K562 (cell line): ENCODE data around the gene SH3D19. TPM values are rescaled to one million over a fixed set of nuclear protein-coding genes. Genes with fewer than 3 reads are reported as not detected.

Source experiments
- ATAC-seq: fragments of 200-7000 bp; cut with Tn5 transposase; 3 replicates; pipeline ENCODE4 v1.9.1; 2020; ENCODE audit warnings: moderate library complexity
- BruUV-seq: library from RNA; stranded (reverse); fragments of 400-500 nt; replicated peaks from 2 replicates; lab custom pipeline; 2021; lab: Mats Ljungman, UMichigan
- CTCF ChIA-PET: fragments of 300-600 bp; formaldehyde crosslinking; extraction: SDS; loops from one replicate; lab custom pipeline; 2021; ENCODE audit warnings: low intra/inter-chr PET ratio; lab: Yijun Ruan, JAX
- POLR2A ChIA-PET: fragments of 300-600, 350-650 bp; sonication (Branson Sonifier 250); formaldehyde crosslinking; extraction: SDS; loops from one replicate; lab custom pipeline; 2021; ENCODE audit warnings: antibody characterized with exemption, inconsistent platforms; lab: Yijun Ruan, JAX
- DNase-seq, 4 experiments: peaks; one replicate each; pipeline versions ENCODE4 v3.0.0 to v3.0.0-alpha.2; 2011 to 2018; ENCODE audit warnings: low spot score in 3 of 4, mixed read lengths in 3 of 4; ENCODE audit errors: extremely low read depth in 1 of 4
- FAIRE-seq: peaks from 2 replicates; lab custom pipeline; 2011; peaks lifted over from hg19 to GRCh38; lab: Jason Lieb, UNC
- H2AFZ ChIP-seq: 2 replicates; pipeline ENCODE4 v1.6.0; 2011; ENCODE audit warnings: low read depth, low read length, control low read depth, inconsistent platforms
- H3K27ac ChIP-seq: fragments of 200-600 bp; 3 replicates; pipeline ENCODE4 v1.8.0; 2011; ENCODE audit warnings: low read depth, mild to moderate bottlenecking, control low read depth, inconsistent platforms, low read length, moderate library complexity, mixed read lengths; ENCODE audit errors: extremely low read depth
- H3K27me3 ChIP-seq, 2 experiments: fragments of 300-600 bp in 1 of 2; 2 replicates in 1 of 2; 3 replicates in 1 of 2; pipeline versions ENCODE4 v1.6.0 to v1.8.0; 2011; ENCODE audit warnings: inconsistent platforms in 2 of 2, low read length in 2 of 2, mild to moderate bottlenecking in 1 of 2, mixed read lengths in 1 of 2, moderate library complexity in 1 of 2; ENCODE audit not compliant: control insufficient read depth in 2 of 2, insufficient read depth in 2 of 2
- H3K36me3 ChIP-seq: fragments of 300-600 bp; 3 replicates; pipeline ENCODE4 v1.8.0; 2011; ENCODE audit warnings: mild to moderate bottlenecking, low read length, inconsistent platforms; ENCODE audit not compliant: control insufficient read depth, insufficient read depth
- H3K4me1 ChIP-seq, 2 experiments: fragments of 200-600 bp in 1 of 2; replicated peaks in 1 of 2; 2 replicates in 1 of 2; 3 replicates in 1 of 2; pipeline versions ENCODE4 v1.5.1 to v1.8.0; 2011; ENCODE audit warnings: inconsistent platforms in 2 of 2, low read length in 2 of 2, mild to moderate bottlenecking in 1 of 2, mixed read lengths in 1 of 2, moderate library complexity in 1 of 2; ENCODE audit not compliant: control insufficient read depth in 2 of 2, insufficient read depth in 2 of 2
- H3K4me2 ChIP-seq: 2 replicates; pipeline ENCODE4 v1.6.1; 2011; ENCODE audit warnings: low read length, control low read depth, inconsistent platforms, mixed read lengths; ENCODE audit not compliant: insufficient read depth
- H3K4me3 ChIP-seq: fragments of 200-600 bp; sonication (generic), shearing (Covaris generic); 2 replicates; pipeline ENCODE4 v1.5.1; 2016; ENCODE audit warnings: control low read depth, inconsistent platforms
- H3K79me2 ChIP-seq: fragments of 200-600 bp; 3 replicates; pipeline ENCODE4 v1.8.0; 2011; ENCODE audit warnings: low read length, inconsistent platforms; ENCODE audit not compliant: control insufficient read depth, insufficient read depth
- H3K9ac ChIP-seq, 2 experiments: 2 replicates each; pipeline versions ENCODE4 v1.6.0 to v1.6.1; 2011; ENCODE audit warnings: low read depth in 2 of 2, low read length in 2 of 2, control low read depth in 1 of 2, inconsistent platforms in 1 of 2, mild to moderate bottlenecking in 1 of 2, mixed read lengths in 1 of 2; ENCODE audit not compliant: insufficient read depth in 1 of 2
- H3K9me1 ChIP-seq: one replicate; pipeline ENCODE4 v1.6.0; 2011; ENCODE audit warnings: inconsistent platforms, mild to moderate bottlenecking, low read length, moderate library complexity; ENCODE audit not compliant: control insufficient read depth, insufficient read depth
- H3K9me3 ChIP-seq: replicated peaks from 2 replicates; pipeline ENCODE4 v1.5.1; 2011; ENCODE audit warnings: low read depth, low read length, inconsistent platforms; ENCODE audit not compliant: control insufficient read depth, insufficient read depth
- H4K20me1 ChIP-seq: replicated peaks from 2 replicates; pipeline ENCODE4 v1.6.1; 2011; ENCODE audit warnings: low read length, inconsistent platforms, mixed read lengths; ENCODE audit not compliant: control insufficient read depth, insufficient read depth
- BRF1 ChIP-seq: IDR thresholded peaks from 3 replicates; pipeline ENCODE4 v1.6.1; 2011; ENCODE audit warnings: borderline replicate concordance, mild to moderate bottlenecking; ENCODE audit not compliant: insufficient read length; ENCODE audit errors: extremely low read depth
- CBFA2T2 ChIP-seq: fragments of 450-650 bp; conservative IDR thresholded peaks from 2 replicates; pipeline ENCODE4 v1.6.1; 2017; ENCODE audit warnings: mild to moderate bottlenecking
- PREB ChIP-seq: sonication (generic); formaldehyde crosslinking; IDR thresholded peaks from 2 replicates; pipeline ENCODE4 v1.8.1; 2023; ENCODE audit warnings: mild to moderate bottlenecking, missing genetic modification reagents
- PRPF4 ChIP-seq: fragments of 200-400 bp; formaldehyde crosslinking; IDR thresholded peaks from one replicate; pipeline ENCODE4 v1.6.1; 2017; ENCODE audit warnings: low read length, low read depth, mild to moderate bottlenecking; ENCODE audit not compliant: insufficient read depth, poor library complexity, severe bottlenecking
- RCOR1 ChIP-seq, 2 experiments: IDR thresholded peaks; 2 replicates each; pipeline ENCODE4 v1.6.1; 2012; ENCODE audit warnings: low read depth in 2 of 2, low read length in 2 of 2, borderline replicate concordance in 1 of 2, improper control_type of control experiment in 1 of 2
- SNRNP70 ChIP-seq: fragments of 200-400 bp; formaldehyde crosslinking; optimal IDR thresholded peaks from 2 replicates; pipeline ENCODE3; 2017; ENCODE audit warnings: low read depth, low read length
- ZBTB7A ChIP-seq: IDR thresholded peaks from 2 replicates; pipeline ENCODE4 v1.6.1; 2011; ENCODE audit warnings: low read depth, mild to moderate bottlenecking, low read length, moderate library complexity, borderline replicate concordance; ENCODE audit not compliant: control insufficient read depth
- ZNF830 ChIP-seq: fragments of 250-450 bp; sonication (Bioruptor Pico); IDR thresholded peaks from 2 replicates; pipeline ENCODE4 v1.5.0; 2021; ENCODE audit warnings: mild to moderate bottlenecking
- WGBS: fragments of 100-300 bp; shearing (Covaris generic); methylation state at CpG from one replicate; pipeline ENCODE4 v1.1.6; 2016; ENCODE audit warnings: low coverage, mixed read lengths; ENCODE audit not compliant: insufficient coverage; ENCODE audit errors: missing lambda C conversion rate; 5-methylcytosine and 5-hydroxymethylcytosine counted together
- in situ Hi-C: fragments of 300-500 bp; cut with MboI; formaldehyde crosslinking; loops from 4 replicates; pipeline ENCODE4 v1.15.0; 2018; ENCODE audit warnings: inconsistent platforms, mixed read lengths
- intact Hi-C: fragments of 100-400 bp; cut with micrococcal nuclease; formaldehyde crosslinking; loops from 2 replicates; pipeline ENCODE4 v1.14.2; 2022
- polyA plus RNA-seq, 8 experiments: library from polyadenylated mRNA; depleted of rRNA in 4 of 8; stranded (reverse) in 5 of 8; unstranded in 3 of 8; fragments of >200 nt; fragmentation: Nextera tagmentation in 2 of 8; fragmentation: Illumina TruSeq in 1 of 8; extraction: Ambion mirVana in 2 of 8; extraction: Trizol in 1 of 8; gene quantifications; 2 replicates each; pipeline versions ENCODE4 v1.2.1 to v1.2.3, GENCODE V29; 2011 to 2014; ENCODE audit warnings: inconsistent platforms in 1 of 8, missing spikeins in 1 of 8
- total RNA-seq, 7 experiments: library from RNA; depleted of rRNA in 6 of 7; stranded (reverse); fragments of >200 nt in 6 of 7; fragmentation: Illumina TruSeq in 2 of 7; extraction: Trizol in 2 of 7; gene quantifications; 2 replicates each; pipeline versions ENCODE4 v1.2.1 to v1.2.3, GENCODE V29; 2011 to 2021; ENCODE audit warnings: low replicate concordance in 1 of 7
- TF ChIP-seq, protein P1 (sequence below): fragments of 450-650 bp; formaldehyde crosslinking; IDR thresholded peaks from 2 replicates; pipeline ENCODE4 v1.4.0; 2020; ENCODE audit warnings: mild to moderate bottlenecking, mixed read lengths
- TF ChIP-seq, protein P2 (sequence below): sonication (generic); formaldehyde crosslinking; IDR thresholded peaks from 2 replicates; pipeline ENCODE4 v1.8.0; 2022; ENCODE audit warnings: missing genetic modification reagents, mild to moderate bottlenecking, borderline replicate concordance
- TF ChIP-seq, protein P3 (sequence below): fragments of 450-650 bp; IDR thresholded peaks from 2 replicates; pipeline ENCODE4 v1.6.1; 2016; ENCODE audit warnings: low read depth, mild to moderate bottlenecking, moderate library complexity
- TF ChIP-seq, protein P4 (sequence below), 2 experiments: fragments of 450-650 bp; IDR thresholded peaks; 2 replicates each; pipeline ENCODE4 v1.6.1; 2018; ENCODE audit warnings: mild to moderate bottlenecking in 2 of 2, low read depth in 1 of 2; ENCODE audit not compliant: partially characterized antibody in 2 of 2

Gene SH3D19
- total and polyA plus RNA-seq, 9 of the 15 experiments (the other 6 are each of a cell fraction or from before 2014, with no cell fraction given): 0.42 to 2.2 (median 1.1) TPM; not detected in 6

- no peak for ATAC-seq
- Histone ChIP-seq H3K27me3 (peaks cover 22 to 29% of the 10 kb centered on the region in 2 experiments), H3K4me1 (peaks cover 0 to 11% of the 10 kb centered on the region in 2 experiments; a peak in 2 of 5 replicates), H3K27ac (no peak overlapping the region), H3K79me2 (no peaks in the 10 kb centered on the region), H3K9ac (no peak overlapping the region), H3K9me1 (no peaks in the 10 kb centered on the region), H4K20me1 (no peaks in the 10 kb centered on the region), H3K4me2 (no peak overlapping the region), H2AFZ (no peak overlapping the region), H3K9me3 (no peaks in the 10 kb centered on the region), H3K4me3 (no peak overlapping the region), H3K36me3 (no peaks in the 10 kb centered on the region)
- in situ Hi-C loops: no loop called here
- WGBS: 41% methylated on average over 6 of the region's 6 CpGs
- CTCF ChIA-PET: no interaction called here
- no peak for FAIRE-seq
- POLR2A ChIA-PET: interaction anchor here (1.0 kb wide), 1 partner anchor 9 kb away, joined by 3 read pairs; no protein-coding TSS in a partner anchor
- BruUV-seq: no TSS peak
- DNase-seq: no peak
- intact Hi-C loops: no loop called here
- TF ChIP-seq ZBTB7A (no peak), ZNF830 (no peak), SNRNP70 (no peak), PREB (no peak), BRF1 (no peak), PRPF4 (no peak), CBFA2T2 (no peak), RCOR1 (IDR thresholded peaks at IDR 0.05; ENCODE audit: borderline replicate concordance in 1 of 2, low read depth in 2 of 2, low read length in 2 of 2) (no peak)
- TF ChIP-seq, protein P1, sequence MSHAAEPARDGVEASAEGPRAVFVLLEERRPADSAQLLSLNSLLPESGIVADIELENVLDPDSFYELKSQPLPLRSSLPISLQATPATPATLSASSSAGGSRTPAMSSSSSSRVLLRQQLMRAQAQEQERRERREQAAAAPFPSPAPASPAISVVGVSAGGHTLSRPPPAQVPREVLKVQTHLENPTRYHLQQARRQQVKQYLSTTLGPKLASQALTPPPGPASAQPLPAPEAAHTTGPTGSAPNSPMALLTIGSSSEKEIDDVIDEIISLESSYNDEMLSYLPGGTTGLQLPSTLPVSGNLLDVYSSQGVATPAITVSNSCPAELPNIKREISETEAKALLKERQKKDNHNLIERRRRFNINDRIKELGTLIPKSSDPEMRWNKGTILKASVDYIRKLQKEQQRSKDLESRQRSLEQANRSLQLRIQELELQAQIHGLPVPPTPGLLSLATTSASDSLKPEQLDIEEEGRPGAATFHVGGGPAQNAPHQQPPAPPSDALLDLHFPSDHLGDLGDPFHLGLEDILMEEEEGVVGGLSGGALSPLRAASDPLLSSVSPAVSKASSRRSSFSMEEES (CRISPR knock-in tag): no peak
- TF ChIP-seq, protein P2, sequence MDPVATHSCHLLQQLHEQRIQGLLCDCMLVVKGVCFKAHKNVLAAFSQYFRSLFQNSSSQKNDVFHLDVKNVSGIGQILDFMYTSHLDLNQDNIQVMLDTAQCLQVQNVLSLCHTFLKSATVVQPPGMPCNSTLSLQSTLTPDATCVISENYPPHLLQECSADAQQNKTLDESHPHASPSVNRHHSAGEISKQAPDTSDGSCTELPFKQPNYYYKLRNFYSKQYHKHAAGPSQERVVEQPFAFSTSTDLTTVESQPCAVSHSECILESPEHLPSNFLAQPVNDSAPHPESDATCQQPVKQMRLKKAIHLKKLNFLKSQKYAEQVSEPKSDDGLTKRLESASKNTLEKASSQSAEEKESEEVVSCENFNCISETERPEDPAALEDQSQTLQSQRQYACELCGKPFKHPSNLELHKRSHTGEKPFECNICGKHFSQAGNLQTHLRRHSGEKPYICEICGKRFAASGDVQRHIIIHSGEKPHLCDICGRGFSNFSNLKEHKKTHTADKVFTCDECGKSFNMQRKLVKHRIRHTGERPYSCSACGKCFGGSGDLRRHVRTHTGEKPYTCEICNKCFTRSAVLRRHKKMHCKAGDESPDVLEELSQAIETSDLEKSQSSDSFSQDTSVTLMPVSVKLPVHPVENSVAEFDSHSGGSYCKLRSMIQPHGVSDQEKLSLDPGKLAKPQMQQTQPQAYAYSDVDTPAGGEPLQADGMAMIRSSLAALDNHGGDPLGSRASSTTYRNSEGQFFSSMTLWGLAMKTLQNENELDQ (CRISPR knock-in tag): no peak
- TF ChIP-seq, protein P3, sequence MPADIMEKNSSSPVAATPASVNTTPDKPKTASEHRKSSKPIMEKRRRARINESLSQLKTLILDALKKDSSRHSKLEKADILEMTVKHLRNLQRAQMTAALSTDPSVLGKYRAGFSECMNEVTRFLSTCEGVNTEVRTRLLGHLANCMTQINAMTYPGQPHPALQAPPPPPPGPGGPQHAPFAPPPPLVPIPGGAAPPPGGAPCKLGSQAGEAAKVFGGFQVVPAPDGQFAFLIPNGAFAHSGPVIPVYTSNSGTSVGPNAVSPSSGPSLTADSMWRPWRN: no peak
- TF ChIP-seq, protein P4, sequence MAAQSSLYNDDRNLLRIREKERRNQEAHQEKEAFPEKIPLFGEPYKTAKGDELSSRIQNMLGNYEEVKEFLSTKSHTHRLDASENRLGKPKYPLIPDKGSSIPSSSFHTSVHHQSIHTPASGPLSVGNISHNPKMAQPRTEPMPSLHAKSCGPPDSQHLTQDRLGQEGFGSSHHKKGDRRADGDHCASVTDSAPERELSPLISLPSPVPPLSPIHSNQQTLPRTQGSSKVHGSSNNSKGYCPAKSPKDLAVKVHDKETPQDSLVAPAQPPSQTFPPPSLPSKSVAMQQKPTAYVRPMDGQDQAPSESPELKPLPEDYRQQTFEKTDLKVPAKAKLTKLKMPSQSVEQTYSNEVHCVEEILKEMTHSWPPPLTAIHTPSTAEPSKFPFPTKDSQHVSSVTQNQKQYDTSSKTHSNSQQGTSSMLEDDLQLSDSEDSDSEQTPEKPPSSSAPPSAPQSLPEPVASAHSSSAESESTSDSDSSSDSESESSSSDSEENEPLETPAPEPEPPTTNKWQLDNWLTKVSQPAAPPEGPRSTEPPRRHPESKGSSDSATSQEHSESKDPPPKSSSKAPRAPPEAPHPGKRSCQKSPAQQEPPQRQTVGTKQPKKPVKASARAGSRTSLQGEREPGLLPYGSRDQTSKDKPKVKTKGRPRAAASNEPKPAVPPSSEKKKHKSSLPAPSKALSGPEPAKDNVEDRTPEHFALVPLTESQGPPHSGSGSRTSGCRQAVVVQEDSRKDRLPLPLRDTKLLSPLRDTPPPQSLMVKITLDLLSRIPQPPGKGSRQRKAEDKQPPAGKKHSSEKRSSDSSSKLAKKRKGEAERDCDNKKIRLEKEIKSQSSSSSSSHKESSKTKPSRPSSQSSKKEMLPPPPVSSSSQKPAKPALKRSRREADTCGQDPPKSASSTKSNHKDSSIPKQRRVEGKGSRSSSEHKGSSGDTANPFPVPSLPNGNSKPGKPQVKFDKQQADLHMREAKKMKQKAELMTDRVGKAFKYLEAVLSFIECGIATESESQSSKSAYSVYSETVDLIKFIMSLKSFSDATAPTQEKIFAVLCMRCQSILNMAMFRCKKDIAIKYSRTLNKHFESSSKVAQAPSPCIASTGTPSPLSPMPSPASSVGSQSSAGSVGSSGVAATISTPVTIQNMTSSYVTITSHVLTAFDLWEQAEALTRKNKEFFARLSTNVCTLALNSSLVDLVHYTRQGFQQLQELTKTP (IDR thresholded peaks at IDR 0.05; ENCODE audit: low read depth in 1 of 2, partially characterized antibody in 2 of 2): no peak
Measured at GRCh38 chr4:151325949-151326246, 493 bp upstream of the SH3D19 start.
